HAP-1 (cell line): ENCODE measurements around the gene CLTCL1.
"Not testable (repeated sequence)": the region's sequence is repeated elsewhere in the genome, so short reads cannot be mapped to it uniquely, and the experiment has no call there.

Experiments used
- DNase-seq, 2 experiments: peaks; one replicate each; pipeline ENCODE4 v3.0.0-alpha.2; 2016 to 2020; ENCODE audit warnings: low spot score in 2 of 2
- H3K27me3 ChIP-seq: fragments of 250-450 bp; sonication (Bioruptor Pico); 2 replicates; pipeline ENCODE4 v1.5.1; 2020; ENCODE audit warnings: low read depth, mild to moderate bottlenecking, moderate library complexity
- H3K36me3 ChIP-seq: fragments of 250-450 bp; sonication (Bioruptor Pico); replicated peaks from 2 replicates; pipeline ENCODE4 v1.5.1; 2020; ENCODE audit warnings: mild to moderate bottlenecking
- H3K4me1 ChIP-seq: fragments of 250-450 bp; sonication (Bioruptor Pico); 2 replicates; pipeline ENCODE4 v1.5.1; 2020; ENCODE audit warnings: mild to moderate bottlenecking
- H3K4me3 ChIP-seq: fragments of 250-450 bp; sonication (Bioruptor Pico); 2 replicates; pipeline ENCODE4 v1.5.1; 2020; ENCODE audit warnings: mild to moderate bottlenecking, moderate library complexity
- H3K9me3 ChIP-seq: fragments of 250-450 bp; sonication (Bioruptor Pico); 2 replicates; pipeline ENCODE4 v1.5.1; 2020; ENCODE audit warnings: mild to moderate bottlenecking, moderate library complexity
- in situ Hi-C: fragments of 300-500 bp; cut with MboI; formaldehyde crosslinking; loops from 3 replicates; pipeline ENCODE4 v1.14.3; 2020; ENCODE audit warnings: low sequenced_read_pairs, inconsistent platforms, mixed read lengths

CLTCL1 gene

DNA sequence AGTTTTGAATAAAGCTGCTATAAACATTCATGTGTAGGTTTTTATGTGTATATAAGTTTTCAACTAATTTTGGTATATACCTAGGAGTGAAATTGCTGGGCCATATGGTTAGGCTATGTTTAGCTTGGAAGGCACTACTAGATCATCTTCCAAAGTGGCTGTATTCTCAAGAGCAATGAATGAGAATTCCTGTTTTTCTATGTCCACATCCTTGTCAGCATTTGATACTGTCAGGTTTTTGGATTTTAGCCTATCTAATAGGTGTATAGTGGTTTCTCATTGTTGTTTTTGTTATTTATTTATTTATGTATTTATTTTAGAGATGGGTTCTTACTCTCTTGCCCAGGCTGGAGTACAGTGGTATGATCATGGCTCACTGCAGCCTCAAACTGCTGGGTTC, 26.3 kb upstream of the CLTCL1 start:
- H3K4me3 ChIP-seq: no peak overlapping the region
- peaks cover 22% of the 10 kb centered on the region for H3K9me3 ChIP-seq
- no peaks in the 10 kb centered on the region for H3K36me3 ChIP-seq
- H3K27me3 ChIP-seq: no peaks in the 10 kb centered on the region
- no peak for DNase-seq
- in situ Hi-C loops: no loop called here
- H3K4me1 ChIP-seq: no peaks in the 10 kb centered on the region

DNA sequence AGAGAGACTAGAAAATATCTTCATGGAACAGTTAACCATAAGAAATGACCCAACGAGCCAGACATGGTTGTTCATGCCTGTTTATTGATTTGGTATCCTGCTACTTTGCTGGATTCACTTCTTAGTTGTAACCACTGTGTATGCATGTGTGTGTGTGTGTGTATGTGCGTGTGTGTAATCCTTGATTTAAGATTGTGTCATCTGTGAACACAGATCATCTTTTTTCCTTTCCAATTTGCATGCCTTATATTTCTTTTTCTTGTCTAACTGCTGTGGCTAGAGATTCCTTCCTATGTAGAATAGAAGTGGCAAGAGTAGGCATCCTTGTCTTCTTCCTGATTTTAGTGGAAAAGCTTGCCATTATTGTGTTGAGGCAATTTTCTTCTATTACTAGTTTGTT, 16.4 kb upstream of the CLTCL1 start:
- no peaks in the 10 kb centered on the region for H3K9me3 ChIP-seq
- H3K27me3 ChIP-seq: no peaks in the 10 kb centered on the region
- no peaks in the 10 kb centered on the region for H3K36me3 ChIP-seq
- H3K4me3 ChIP-seq: no peak overlapping the region
- DNase-seq: no peak
- no peaks in the 10 kb centered on the region for H3K4me1 ChIP-seq
- in situ Hi-C loops: no loop called here

DNA sequence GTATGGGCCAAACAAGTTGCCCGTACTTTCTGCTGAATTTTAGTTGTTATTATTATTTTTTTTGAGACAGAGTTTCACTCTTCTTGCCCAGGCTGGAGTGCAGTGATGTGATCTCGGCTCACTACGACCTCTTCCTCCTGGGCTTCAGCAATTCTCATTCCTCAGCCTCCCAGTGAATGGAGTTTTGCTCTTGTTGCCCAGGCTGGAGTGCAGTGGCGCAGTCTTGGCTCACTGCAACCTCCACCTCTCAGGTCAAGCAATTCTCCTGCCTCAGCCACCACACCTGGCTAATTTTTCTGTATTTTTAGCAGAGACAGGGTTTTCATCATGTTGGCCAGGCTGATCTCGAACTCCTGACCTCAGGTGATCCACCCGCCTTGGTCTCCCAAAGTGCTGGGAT, 15.0 kb upstream of the CLTCL1 start:
- H3K9me3 ChIP-seq, DNase-seq, H3K4me3 ChIP-seq, H3K4me1 ChIP-seq, H3K27me3 ChIP-seq, in situ Hi-C loops, H3K36me3 ChIP-seq: not testable (repeated sequence)

DNA sequence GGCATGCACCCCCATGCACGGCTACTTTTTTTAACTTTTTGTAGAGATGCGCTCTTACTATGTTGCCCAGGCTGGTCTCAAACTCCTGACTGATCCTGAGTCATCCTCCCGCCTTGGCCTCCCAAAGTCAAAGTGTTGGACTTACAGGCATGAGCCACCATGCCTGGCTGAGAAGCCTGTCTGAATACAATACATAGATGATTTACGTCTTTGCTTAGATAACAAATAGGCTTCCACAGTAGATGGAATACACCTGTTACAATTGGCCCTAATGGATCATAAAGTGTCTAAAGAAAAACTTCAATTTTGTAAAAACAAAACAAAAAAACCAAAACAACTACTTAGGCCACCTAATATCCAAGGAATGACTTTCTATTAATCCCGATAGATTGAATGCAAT, 13.0 kb upstream of the CLTCL1 start:
- H3K4me1 ChIP-seq: no peaks in the 10 kb centered on the region
- in situ Hi-C loops: no loop called here

DNA sequence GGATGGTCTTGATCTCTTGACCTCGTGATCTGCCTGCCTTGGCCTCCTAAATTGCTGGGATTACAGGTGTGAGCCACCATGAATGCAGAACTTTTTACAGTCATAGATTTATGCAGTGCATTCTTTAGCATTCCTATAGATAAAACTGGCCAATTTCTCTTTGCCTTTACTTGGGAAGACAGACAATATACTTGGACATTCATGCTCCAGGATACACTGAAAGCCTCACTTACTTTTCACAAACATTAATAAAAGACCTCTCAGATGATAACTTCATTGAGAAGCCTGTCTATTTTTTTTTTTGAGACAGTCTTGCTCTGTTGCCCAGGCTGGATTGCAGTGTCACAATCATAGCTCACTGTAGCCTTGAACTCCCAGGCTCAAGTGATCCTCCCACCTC, 12.3 kb upstream of the CLTCL1 start:
- Histone ChIP-seq H3K9me3 (no peaks in the 10 kb centered on the region), H3K27me3 (no peaks in the 10 kb centered on the region), H3K4me1 (peaks cover 5% of the 10 kb centered on the region), H3K4me3 (no peak overlapping the region), H3K36me3 (no peaks in the 10 kb centered on the region)
- no peak for DNase-seq
- in situ Hi-C loops: no loop called here

More for the DNA sequence above, 13.0 kb upstream of the CLTCL1 start:
- H3K9me3 ChIP-seq: no peaks in the 10 kb centered on the region
- no peak for DNase-seq
- H3K36me3 ChIP-seq: no peaks in the 10 kb centered on the region
- H3K4me3 ChIP-seq: no peak overlapping the region
- H3K27me3 ChIP-seq: no peaks in the 10 kb centered on the region

DNA sequence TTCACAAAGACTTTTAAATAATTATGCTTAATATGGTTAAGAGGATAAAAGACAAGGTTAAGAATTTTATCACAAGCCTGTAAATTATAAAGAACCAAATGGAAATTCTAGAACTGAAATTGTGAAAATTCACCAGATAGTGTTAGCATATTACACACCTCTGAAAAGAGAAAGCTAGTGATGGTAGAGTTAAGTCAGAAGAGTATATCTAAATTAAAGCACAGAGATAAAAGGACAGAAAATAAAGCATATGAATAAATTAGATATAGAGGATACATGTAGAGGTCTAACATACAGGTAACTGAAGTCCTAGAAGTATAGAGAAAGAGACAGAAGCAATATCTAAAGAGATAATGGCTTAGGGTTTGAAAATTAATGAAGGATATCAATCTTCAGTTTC, 4.2 kb upstream of the CLTCL1 start:
- no peaks in the 10 kb centered on the region for H3K9me3 ChIP-seq
- in situ Hi-C loops: no loop called here
- H3K36me3 ChIP-seq: no peaks in the 10 kb centered on the region
- no peak overlapping the region for H3K4me3 ChIP-seq
- no peak for DNase-seq
- H3K4me1 ChIP-seq: peaks cover 27% of the 10 kb centered on the region
- H3K27me3 ChIP-seq: no peaks in the 10 kb centered on the region

DNA sequence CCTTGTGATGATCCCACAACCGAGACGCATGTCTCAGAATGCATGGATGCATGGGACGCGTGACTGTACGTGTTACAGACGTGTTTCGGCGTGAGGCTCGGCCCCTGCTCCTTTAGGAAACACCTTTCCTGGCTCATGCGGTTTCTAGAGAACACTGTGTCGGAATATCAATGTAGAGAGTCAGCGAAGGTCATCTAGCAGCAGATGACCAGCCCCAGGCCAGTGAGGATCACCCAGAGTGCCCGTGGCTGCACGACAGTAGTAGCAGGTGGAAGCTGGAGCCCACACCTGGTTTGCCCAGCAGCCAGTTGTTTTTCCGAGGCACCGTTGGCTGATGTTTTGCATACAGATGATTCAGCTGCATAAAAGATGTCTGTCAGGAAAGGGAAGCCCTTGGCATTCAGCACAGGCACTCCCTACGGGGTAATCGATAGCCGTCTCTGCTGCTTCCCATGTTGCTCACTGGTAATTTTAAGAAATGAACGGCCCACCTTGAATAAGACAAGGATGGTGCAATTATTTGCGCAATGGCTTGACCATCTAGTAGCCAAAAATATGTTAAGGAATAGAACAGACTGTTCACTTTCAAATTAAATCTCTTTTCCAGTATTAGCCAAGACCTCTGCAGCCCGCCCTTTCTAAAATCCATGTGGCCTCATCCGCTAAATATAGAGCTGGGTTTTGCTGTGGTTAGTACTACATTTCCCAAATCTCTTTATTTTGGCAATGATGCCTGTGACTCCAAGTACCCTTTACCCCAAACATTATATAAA, 1.1 kb upstream of the CLTCL1 start:
- no peaks in the 10 kb centered on the region for H3K36me3 ChIP-seq
- no peak for DNase-seq
- peaks cover 20% of the 10 kb centered on the region for H3K4me1 ChIP-seq
- in situ Hi-C loops: no loop called here
- no peaks in the 10 kb centered on the region for H3K9me3 ChIP-seq
- H3K4me3 ChIP-seq: peak overlapping the region; percentile 54
- H3K27me3 ChIP-seq: no peaks in the 10 kb centered on the region

DNA sequence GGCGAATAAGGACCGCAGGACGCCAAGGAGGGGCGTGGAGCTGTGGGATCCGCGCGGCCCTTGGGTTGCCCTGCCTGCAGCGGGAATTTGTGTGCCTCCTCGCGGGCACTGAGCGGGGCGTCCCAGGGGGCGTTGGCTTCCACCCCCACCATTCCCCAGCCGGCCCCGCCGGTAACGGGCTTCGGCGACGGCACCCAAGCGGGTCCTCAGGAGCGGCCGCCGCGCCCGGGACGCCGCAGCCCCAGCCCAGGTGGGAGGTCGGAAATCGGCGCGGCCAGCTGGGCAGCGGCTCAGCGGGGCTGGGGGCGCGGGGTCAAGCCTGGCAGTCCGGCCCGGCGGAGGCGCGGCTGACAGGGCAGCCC, 320 bp downstream of the CLTCL1 start:
- peak; percentile 32 to 70 for DNase-seq

DNA sequence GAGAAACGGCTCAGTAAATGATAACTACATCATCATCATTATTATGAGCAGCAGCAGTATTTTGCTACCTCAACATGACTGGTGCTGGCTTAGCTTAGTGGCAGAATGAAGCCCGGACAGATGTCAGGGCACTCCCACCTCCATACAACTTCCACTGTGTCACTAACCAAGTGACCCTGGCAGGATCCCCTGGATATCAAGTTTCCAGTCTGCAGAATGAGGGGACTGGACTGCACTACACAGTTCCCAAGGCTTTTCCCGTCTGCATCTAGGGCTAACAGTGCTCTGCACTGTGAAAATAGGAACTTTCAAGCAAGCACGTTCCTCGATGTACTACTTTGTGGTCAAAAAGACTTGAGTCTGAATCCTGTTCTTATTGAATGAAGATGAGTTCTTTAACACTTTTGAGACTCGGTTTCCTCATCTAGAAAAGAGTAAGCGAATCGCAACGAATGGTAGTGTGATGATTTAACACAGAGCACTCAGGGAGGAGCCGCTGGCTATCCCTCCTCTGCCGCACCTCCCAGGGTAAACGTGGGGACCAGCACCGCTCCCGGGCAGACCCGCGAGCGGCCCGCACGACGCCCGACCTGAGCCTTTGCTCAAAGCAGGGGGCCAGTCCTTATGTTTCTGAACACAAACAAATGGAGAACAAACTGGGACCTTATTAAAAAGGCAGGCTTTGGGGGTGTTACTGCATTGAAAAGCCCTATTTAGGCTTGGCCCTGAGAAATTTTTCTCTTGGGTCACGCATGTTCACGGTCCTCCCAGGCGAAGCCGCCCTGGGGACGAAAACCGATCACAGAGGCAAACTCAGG, 910 bp downstream of the CLTCL1 start:
- DNase-seq: peak in 1 of 2 experiments; percentile 35
- Histone ChIP-seq H3K4me3 (peak overlapping the region; percentile 50), H3K4me1 (peaks cover 20% of the 10 kb centered on the region), H3K9me3 (no peaks in the 10 kb centered on the region), H3K36me3 (no peaks in the 10 kb centered on the region), H3K27me3 (no peaks in the 10 kb centered on the region)
- in situ Hi-C loops: no loop called here

More for the DNA sequence above, 320 bp downstream of the CLTCL1 start:
- Histone ChIP-seq H3K4me1 (peaks cover 20% of the 10 kb centered on the region), H3K4me3 (peak overlapping the region; percentile 50), H3K9me3 (no peaks in the 10 kb centered on the region), H3K36me3 (no peaks in the 10 kb centered on the region), H3K27me3 (no peaks in the 10 kb centered on the region)
- in situ Hi-C loops: no loop called here

DNA sequence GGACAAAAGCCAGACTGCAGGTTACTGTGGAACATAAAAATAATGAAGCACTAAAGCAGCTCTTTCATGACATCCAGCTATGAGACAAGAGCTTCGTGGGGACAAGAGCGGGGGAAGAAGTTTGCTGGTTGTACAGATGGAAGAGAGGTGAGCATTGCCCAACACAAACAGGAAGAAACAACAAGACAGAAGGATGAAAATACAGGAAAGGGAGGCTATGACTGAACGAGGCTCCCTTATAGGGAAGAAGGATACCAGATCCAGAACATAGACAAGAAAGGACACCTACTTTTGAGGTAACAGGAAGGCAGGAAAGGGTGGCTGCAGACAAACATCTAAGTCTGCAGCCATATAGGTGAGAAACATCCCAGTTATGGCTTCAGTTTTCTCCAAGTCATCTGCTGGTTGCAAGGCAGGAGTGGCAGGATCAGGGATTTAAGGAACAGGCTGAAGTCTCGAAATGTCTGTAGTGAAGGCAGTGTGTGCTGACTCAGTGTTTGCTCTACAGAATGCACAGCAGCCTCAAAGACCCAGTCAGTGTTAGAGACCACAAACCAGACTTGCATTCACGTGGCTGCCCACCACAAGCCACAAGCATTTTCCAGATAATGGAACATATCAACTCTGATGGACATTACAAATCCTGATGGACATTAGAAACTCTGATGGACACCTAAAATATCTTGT, 1.9 kb downstream of the CLTCL1 start:
- DNase-seq: no peak
- Histone ChIP-seq H3K36me3 (no peaks in the 10 kb centered on the region), H3K4me3 (no peak overlapping the region), H3K9me3 (no peaks in the 10 kb centered on the region), H3K4me1 (peaks cover 20% of the 10 kb centered on the region), H3K27me3 (no peaks in the 10 kb centered on the region)
- in situ Hi-C loops: no loop called here

DNA sequence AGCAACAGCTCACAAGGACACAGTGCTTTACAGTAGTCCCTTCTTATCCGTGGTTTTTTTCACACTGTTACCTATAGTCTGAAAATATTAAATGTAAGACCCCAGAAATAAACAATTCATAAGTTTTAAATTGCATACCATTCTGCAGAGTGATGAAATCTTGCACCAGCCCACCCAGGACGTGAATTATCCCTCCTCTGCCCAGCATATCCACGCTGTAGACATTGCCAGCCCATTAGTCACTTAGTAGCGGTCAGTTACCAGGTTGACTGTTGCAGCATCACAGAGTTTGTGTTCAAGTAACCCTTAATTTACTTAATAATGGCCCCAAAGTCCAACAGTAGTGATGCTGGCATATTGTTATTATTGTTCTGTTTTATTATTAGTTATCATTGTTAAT, 3.6 kb downstream of the CLTCL1 start:
- in situ Hi-C loops: no loop called here
- Histone ChIP-seq H3K4me3 (no peak overlapping the region), H3K36me3 (no peaks in the 10 kb centered on the region), H3K27me3 (no peaks in the 10 kb centered on the region), H3K4me1 (peaks cover 16% of the 10 kb centered on the region), H3K9me3 (no peaks in the 10 kb centered on the region)
- DNase-seq: no peak

DNA sequence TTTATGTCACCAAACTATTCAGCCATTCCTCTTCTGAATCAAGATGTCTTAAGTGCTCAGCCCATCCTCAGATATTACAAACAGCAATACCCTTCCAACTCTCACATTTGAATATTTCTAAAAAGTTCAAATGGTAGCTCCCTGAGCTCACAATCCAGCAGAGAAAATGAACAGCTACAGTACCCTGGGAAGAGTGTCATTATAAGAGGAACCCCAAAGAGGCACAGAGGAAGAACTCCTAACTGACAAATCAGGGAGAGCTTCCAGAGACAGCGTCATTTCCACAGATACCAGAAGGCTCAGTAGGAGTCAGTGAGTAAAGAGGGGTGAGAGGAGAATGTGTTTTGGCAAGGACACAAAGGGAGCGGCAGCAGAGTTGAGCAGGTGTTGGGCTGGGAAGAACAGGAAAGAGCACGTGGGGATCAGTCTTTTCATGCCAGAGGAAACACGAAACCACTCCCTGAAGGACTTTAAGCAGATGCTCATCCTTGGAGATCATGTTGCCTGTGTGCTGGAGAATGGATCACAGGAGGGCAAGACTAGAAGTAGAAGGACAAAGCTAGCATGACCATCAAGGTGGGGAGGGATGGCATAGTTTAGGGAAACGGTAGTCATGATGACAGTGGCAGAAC, 4.3 kb downstream of the CLTCL1 start:
- Histone ChIP-seq H3K36me3 (no peaks in the 10 kb centered on the region), H3K4me1 (peaks cover 9% of the 10 kb centered on the region), H3K9me3 (no peaks in the 10 kb centered on the region), H3K27me3 (no peaks in the 10 kb centered on the region), H3K4me3 (no peak overlapping the region)
- in situ Hi-C loops: no loop called here
- no peak for DNase-seq

DNA sequence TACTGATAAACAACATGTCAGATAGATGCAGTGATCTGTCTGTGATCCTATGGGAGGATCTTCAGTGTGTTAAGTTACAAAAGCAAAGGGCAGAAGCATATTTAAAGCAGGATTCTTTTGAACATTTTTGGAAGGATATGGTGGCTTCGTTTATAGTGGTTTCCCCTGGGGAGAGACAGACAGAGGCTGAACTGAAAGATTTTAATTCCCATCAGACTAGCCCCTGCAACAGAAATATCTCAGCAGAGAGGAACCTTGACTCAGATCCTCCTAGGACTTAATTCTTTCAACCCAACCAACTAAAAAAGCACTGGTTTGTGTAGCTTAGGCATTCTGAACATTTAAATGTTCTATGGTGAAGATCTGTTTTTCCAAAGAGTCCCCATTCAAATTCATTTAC, 5.7 kb downstream of the CLTCL1 start:
- Histone ChIP-seq H3K9me3 (no peaks in the 10 kb centered on the region), H3K4me1 (peaks cover 7% of the 10 kb centered on the region), H3K27me3 (no peaks in the 10 kb centered on the region), H3K36me3 (no peaks in the 10 kb centered on the region), H3K4me3 (no peak overlapping the region)
- no peak for DNase-seq
- in situ Hi-C loops: no loop called here
